GM21528 (cell line): Measurements from ENCODE around the gene WDR53.
"Not testable (repeated sequence)": the region's sequence is repeated elsewhere in the genome, so short reads cannot be mapped to it uniquely, and the experiment has no call there.

Experiments used
- ATAC-seq: cut with Tn5 transposase; IDR thresholded peaks from one replicate; pipeline ENCODE4 v1.9.1; 2021; ENCODE audit warnings: mild to moderate bottlenecking, moderate library complexity; ENCODE audit not compliant: unreplicated experiment, low FRiP score

WDR53 gene

GRCh38 chr3:196563721-196564225 is 4.6 kb downstream of the WDR53 start:
- no peak for ATAC-seq

- ATAC-seq = no peak
These were observed 8.5 kb downstream of the WDR53 start for GRCh38 chr3:196559826-196560225.

- no peak for ATAC-seq
These were observed 9.9 kb downstream of the WDR53 start for GRCh38 chr3:196558476-196558875.

- no peak for ATAC-seq
These were observed 11.1 kb downstream of the WDR53 start for GRCh38 chr3:196557236-196557635.

- ATAC-seq = no peak
These were observed 13.1 kb downstream of the WDR53 start for GRCh38 chr3:196555295-196555694.

- ATAC-seq = no peak
These were observed 14.1 kb downstream of the WDR53 start for GRCh38 chr3:196554205-196554604.

- no peak for ATAC-seq
These were observed 14.8 kb downstream of the WDR53 start for GRCh38 chr3:196553551-196553950.

GRCh38 chr3:196552253-196552652 is 16.1 kb downstream of the WDR53 start:
- ATAC-seq = no peak

- ATAC-seq = not testable (repeated sequence)
These were observed 18.2 kb downstream of the WDR53 start for GRCh38 chr3:196550172-196550571.

GRCh38 chr3:196549312-196549711 is 19.0 kb downstream of the WDR53 start:
- ATAC-seq = not testable (repeated sequence)

- ATAC-seq = no peak
These were observed 21.3 kb downstream of the WDR53 start for GRCh38 chr3:196547067-196547466.

- no peak for ATAC-seq
These were observed 21.8 kb downstream of the WDR53 start for GRCh38 chr3:196546537-196546936.

GRCh38 chr3:196544491-196544992 is 23.8 kb downstream of the WDR53 start:
- no peak for ATAC-seq

- no peak for ATAC-seq
These were observed 26.5 kb downstream of the WDR53 start for GRCh38 chr3:196541684-196542445.

- no peak for ATAC-seq
These were observed 30.9 kb downstream of the WDR53 start for GRCh38 chr3:196537319-196537984.

GRCh38 chr3:196533260-196533681 is 35.1 kb downstream of the WDR53 start:
- ATAC-seq = no peak

GRCh38 chr3:196531418-196531817 is 36.9 kb downstream of the WDR53 start:
- no peak for ATAC-seq

GRCh38 chr3:196528639-196529233 is 39.6 kb downstream of the WDR53 start:
- peak; percentile 73 for ATAC-seq

- no peak for ATAC-seq
These were observed 43.2 kb downstream of the WDR53 start for GRCh38 chr3:196525141-196525540.

- no peak for ATAC-seq
These were observed 43.8 kb downstream of the WDR53 start for GRCh38 chr3:196524527-196524926.

GRCh38 chr3:196523841-196524240 is 44.5 kb downstream of the WDR53 start:
- no peak for ATAC-seq
